GM21576 (cell line): ENCODE measurements around the gene ZNF148.

Source experiments
- ATAC-seq: cut with Tn5 transposase; IDR thresholded peaks from one replicate; pipeline ENCODE4 v1.9.1; 2021; ENCODE audit warnings: mild to moderate bottlenecking, moderate library complexity; ENCODE audit not compliant: unreplicated experiment

The ZNF148 gene

DNA sequence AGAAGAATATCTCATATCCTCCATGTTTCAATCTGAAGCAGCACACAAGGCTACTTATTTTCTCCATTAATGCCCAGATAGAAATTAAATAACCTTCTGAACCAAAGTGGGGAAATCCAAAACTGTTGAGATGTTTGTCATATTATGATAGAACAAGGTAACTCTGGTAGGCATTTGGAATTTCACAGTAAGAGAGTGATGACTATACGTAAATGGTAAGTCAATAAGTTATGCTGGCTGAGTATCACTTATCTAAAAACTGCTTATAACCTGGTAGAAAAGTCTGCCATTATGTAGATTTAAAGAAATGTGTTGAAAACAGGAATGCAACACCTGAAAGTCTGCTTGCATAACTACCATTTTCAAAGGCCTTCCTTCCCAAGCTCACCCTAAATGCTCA lies 145.4 kb downstream of the ZNF148 start:
- no peak for ATAC-seq

GRCh38 chr3:125229168-125229567 lies 146.0 kb downstream of the ZNF148 start:
- ATAC-seq = no peak

- no peak for ATAC-seq
These were observed 153.3 kb downstream of the ZNF148 start for GRCh38 chr3:125221831-125222230.

DNA sequence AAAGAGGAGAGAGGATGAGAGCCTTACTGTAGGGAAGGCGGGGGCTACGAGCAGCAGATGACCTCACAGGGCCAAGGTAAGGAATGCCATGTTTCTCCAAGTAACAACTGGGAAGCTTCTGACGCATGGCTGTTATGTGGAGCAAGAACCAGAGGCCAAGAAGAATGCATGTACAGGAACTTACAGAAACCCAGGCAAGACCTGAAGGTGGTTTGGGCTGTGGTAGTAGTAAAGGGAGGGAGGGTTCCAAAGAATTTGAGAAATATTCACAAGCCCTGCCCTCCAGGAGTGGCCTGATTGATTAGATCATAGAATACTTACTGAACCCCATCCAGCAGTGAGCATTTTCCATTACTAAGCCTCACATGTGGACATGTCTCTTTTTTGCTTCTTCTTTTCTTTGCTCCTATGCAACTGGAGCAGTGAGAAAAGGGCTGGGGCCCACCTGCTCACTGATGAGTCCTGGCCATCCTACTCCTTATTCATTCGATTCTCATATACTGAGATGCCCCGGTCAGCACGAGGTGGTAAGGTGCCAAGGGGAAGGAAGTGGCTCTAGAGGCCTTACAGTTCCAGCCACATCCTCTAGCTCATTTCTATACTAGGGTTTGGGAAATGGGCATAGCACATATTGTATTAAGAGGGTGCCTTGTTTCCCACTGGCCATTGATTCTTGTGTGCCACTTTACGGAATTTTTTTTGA lies 154.2 kb downstream of the ZNF148 start:
- ATAC-seq = no peak

- ATAC-seq = no peak
These were observed 154.9 kb downstream of the ZNF148 start for GRCh38 chr3:125220183-125220582.

DNA sequence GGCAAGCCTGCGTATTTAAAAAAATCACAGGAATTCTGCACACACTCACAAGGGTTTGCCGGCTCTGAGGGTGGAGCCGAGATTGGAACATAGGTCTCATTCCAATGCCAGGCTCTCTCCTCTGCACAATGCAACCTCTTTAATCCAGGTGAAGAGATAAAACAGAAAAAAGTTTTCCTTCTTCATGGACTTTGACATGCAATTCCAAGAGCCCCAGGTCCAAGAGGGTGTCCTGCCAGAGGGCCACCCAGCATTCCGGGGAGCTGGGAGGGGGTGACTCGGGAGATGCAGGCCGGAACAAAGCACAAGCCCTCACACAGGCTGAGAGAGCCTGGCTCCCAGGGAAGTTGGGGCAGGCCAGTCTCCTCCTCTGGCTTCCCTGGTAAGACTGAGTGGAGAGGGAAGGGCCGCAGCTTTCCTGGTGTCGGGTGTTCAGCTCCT lies 155.8 kb downstream of the ZNF148 start:
- no peak for ATAC-seq

DNA sequence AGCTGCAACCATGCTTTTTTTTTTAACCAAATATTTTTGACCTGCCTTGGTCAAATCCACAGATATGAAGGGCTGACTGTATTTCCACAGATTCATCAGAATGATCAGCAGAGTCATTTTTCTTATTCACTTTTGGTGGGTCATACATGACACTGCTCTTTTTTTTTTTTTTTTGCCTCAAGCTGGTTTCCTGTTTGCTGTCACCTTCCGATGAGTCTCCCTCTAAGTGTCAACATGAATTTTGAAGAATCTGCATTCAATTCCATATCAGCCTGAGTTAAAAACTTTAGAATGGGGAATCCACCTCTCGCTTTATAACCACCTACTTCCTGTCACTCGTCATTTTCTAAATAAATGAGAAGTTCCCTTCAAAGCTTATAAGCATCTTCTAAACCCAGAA lies 160.4 kb downstream of the ZNF148 start:
- ATAC-seq = no peak

- no peak for ATAC-seq
These were observed 161.1 kb downstream of the ZNF148 start for GRCh38 chr3:125213946-125214542.

GRCh38 chr3:125213364-125213755 lies 161.8 kb downstream of the ZNF148 start:
- ATAC-seq = no peak

- ATAC-seq = no peak
These were observed 162.4 kb downstream of the ZNF148 start, which contains the start of gene SLC12A8 for GRCh38 chr3:125212509-125213363. SLC12A8 (minus strand) TSS chr3:125212748; CDS start chr3:125211349, 1,399 bp downstream.

DNA sequence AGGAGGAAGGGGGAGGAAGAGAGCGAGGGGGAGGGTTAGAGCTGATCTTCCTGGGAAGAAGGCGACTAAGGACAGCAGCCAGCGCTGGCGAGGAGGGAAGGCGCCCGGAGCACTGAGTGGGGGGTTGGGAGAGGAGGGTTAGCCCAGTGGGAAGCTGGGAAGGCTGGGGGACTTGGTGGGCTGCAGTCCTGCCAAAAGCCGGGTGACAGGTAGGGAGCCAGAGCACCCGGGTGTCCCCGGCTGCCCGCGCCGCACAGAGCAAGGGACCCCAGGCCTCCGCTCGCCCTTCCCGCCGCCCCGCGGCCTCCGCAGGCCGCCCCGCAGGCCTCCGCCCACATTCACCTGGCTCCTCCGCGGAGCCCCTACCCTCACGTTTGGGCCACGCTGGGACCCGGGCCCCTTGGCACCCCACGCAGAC lies 163.0 kb downstream of the ZNF148 start:
- no peak for ATAC-seq

- ATAC-seq = no peak
These were observed 163.5 kb downstream of the ZNF148 start for GRCh38 chr3:125211523-125212090.

GRCh38 chr3:125207949-125208568 lies 167.1 kb downstream of the ZNF148 start:
- no peak for ATAC-seq

- ATAC-seq = no peak
These were observed 167.6 kb downstream of the ZNF148 start for GRCh38 chr3:125207507-125207906.

DNA sequence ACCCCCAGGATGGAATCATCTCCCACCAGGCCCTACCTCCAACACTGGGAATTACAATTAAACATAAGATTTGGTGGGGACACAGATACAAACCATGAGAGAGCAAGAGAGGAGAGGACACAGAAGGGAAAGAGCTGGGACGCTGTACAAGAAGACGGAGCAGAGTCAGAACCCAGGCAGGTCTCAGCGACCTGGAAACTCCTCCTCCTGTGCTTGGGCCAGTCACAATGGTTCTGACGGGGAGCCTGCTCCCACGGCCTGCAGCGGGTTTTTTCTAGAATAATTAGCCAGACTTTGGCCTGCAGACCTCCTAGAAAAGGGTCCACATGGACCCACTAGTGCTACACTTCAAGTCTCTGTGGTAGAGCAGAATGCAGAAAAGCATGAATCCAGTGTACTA lies 168.2 kb downstream of the ZNF148 start:
- no peak for ATAC-seq

DNA sequence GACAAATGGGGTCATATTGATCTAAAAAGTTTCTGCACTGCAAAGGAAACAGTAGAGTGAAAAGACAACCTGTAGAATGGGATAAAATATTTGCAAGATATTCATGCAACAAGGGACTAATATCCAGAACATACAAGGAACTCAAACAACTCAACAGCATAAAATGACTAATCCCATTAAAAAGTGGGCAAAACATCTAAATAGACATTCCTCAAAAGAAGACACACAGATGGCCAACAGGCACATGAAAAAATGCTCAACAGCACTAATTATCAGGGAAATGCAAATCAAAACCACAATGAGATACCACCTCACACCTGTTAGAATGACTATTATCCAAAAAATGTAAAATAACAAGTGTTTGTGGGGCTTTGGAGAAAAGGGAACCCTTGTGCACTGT lies 171.4 kb downstream of the ZNF148 start:
- no peak for ATAC-seq

DNA sequence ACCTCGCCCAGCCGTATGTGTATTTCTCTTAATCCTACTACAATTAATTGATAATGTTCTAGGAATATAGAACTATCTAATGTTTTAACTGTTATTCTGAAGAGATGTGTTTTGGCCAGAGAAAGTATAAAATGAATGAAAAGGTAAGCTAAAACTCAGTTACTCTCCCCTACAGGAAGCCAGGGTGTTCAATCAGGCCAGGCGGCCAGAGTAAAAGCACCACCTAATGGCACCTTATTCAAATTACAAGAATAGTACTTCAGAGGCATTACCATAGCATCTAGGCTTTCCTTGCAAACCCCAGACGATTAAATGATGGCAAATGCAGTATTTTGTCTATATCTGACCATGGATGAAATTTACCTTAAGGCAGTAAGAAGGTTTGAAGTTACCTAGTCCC lies 172.9 kb downstream of the ZNF148 start:
- no peak for ATAC-seq

DNA sequence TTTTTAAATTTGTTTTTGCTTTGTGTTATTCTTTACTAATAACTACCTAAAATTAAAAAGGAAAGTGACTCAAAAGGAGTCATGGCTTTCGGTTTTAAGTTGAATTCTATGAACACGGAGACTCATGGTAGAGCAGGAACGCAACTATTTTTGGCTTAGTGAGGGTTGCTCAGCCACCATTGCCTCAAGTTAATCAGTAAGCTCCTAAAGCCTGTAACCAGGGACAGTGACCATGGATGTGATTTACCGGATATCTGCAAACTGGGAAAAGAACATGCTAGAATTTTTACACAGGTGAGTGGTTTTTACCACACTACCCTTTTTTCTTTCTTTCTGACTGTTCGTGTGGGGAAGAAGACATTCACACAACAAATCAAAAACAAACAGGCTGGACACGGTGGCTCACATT lies 174.4 kb downstream of the ZNF148 start:
- peak; percentile 64 for ATAC-seq

DNA sequence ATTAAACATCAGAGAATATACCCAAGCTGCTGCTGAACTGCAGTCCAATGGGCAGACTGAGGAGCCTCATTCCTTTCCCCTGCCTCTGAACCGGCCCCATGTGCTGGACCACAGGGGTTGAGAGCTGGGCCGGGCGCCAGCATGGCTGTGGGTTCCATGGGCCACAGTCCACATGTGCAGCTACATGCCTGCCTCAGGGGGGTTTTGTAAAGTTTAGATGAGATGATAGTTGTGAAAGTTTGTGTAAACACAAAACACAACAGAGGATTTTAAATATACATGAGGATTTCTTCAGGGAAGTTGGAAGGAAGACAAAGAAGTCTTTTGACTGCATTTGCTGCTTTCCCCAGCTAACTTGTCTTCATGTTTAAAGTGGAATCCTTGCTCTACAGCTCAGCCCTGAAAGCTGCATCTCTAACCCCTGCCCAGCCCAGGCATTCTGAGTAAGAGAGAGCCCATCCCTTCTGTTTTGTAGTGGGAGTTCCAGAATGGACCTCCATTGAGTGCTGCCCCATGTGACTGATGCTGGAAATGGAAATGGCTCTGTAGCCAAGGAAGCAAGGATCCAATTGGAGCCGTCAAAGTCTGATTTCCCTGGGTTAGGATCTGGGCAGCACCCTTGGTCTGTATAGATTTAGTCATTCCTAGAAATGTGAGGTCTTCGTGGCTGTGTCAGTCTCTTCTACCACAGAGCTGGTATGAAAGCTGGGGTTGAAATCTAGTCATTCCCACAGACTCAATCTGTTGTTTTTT lies 180.1 kb downstream of the ZNF148 start:
- ATAC-seq = no peak
